Measurements from ENCODE around the gene ZFHX3. TPM values are rescaled to one million over a fixed set of nuclear protein-coding genes. Genes with fewer than 3 reads are reported as not detected.

ZFHX3 gene
- total and polyA plus RNA-seq, 2 of the 8 experiments (the other 6 are each of a cell fraction or from before 2014, with no cell fraction given) = 0.08 to 0.99 TPM

GRCh38 chr16:73023320-73023719, 24.6 kb downstream of the ZFHX3 start (continued):
- TF ChIP-seq CHD7 (IDR thresholded peaks at IDR 0.05; ENCODE audit: insufficient replicate concordance, low read length) (no peak), RAD21 (IDR thresholded peaks at IDR 0.05 in 1 of 2, conservative IDR thresholded peaks at IDR 0.05 in 1 of 2; ENCODE audit: low read depth in 2 of 2, low read length in 2 of 2) (no peak), SP1 (IDR thresholded peaks at IDR 0.05; ENCODE audit: low read depth, low read length) (no peak), SIRT6 (IDR thresholded peaks at IDR 0.05; ENCODE audit: low read length) (no peak)
